Gastroesophageal sphincter (tissue), 3 donors: ENCODE measurements around the gene TRIM72.

Experiments
- EP300 ChIP-seq: sonication (generic); formaldehyde crosslinking; IDR thresholded peaks from one replicate; pipeline ENCODE4 v1.6.1; 2017; ENCODE audit warnings: antibody characterized with exemption, mild to moderate bottlenecking
- POLR2A ChIP-seq, 2 donors: fragments of 450-650 bp; IDR thresholded peaks; one replicate each; pipeline ENCODE4 v1.6.1; 2017; ENCODE audit warnings: antibody characterized with exemption in 2 of 2, mild to moderate bottlenecking in 2 of 2, moderate library complexity in 1 of 2
- POLR2AphosphoS5 ChIP-seq: sonication (generic); formaldehyde crosslinking; IDR thresholded peaks from one replicate; pipeline ENCODE4 v1.6.1; 2017; ENCODE audit warnings: antibody characterized with exemption
- TF ChIP-seq, protein P1 (sequence below), 4 experiments: fragments of 200-600 bp in 2 of 4; fragments of 450-650 bp in 2 of 4; sonication (generic) in 1 of 4; IDR thresholded peaks; one replicate each; pipeline ENCODE4 v1.5.1; 2017 to 2019; ENCODE audit warnings: antibody characterized with exemption in 4 of 4, mild to moderate bottlenecking in 2 of 4, moderate library complexity in 2 of 4

DNA sequence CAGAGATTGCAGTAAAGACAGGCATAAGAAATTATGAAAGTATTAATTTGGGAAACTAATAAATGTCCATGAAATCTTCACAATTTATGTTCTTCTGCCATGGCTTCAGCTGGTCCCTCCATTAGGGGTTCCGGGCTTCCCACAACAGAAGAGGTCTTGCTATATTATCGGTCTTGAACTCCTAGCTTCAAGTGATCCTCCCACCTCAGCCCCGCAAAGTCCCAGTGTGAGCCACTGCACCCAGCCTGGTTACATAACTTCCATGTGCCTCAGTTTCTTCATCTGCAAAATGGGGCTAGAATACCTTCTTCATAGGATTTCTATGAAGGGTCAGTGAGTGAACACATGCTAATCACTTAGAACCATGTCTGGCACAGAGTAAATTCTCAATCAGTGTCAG is 32.4 kb downstream of the TRIM72 start:
- TF ChIP-seq, protein P1, sequence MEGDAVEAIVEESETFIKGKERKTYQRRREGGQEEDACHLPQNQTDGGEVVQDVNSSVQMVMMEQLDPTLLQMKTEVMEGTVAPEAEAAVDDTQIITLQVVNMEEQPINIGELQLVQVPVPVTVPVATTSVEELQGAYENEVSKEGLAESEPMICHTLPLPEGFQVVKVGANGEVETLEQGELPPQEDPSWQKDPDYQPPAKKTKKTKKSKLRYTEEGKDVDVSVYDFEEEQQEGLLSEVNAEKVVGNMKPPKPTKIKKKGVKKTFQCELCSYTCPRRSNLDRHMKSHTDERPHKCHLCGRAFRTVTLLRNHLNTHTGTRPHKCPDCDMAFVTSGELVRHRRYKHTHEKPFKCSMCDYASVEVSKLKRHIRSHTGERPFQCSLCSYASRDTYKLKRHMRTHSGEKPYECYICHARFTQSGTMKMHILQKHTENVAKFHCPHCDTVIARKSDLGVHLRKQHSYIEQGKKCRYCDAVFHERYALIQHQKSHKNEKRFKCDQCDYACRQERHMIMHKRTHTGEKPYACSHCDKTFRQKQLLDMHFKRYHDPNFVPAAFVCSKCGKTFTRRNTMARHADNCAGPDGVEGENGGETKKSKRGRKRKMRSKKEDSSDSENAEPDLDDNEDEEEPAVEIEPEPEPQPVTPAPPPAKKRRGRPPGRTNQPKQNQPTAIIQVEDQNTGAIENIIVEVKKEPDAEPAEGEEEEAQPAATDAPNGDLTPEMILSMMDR (IDR thresholded peaks at IDR 0.05) = no peak
- TF ChIP-seq POLR2AphosphoS5 (no peak), EP300 (no peak), POLR2A (IDR thresholded peaks at IDR 0.05) (no peak)
